Body of pancreas (tissue), 4 donors: Measurements from ENCODE around the gene LENG1. TPM values are rescaled to one million over a fixed set of nuclear protein-coding genes. Genes with fewer than 3 reads are reported as not detected.

Experiments
- ATAC-seq: fragments of 150-250 bp; one replicate; pipeline ENCODE4 v1.9.1; 2016
- DNase-seq, 4 donors: peaks; one replicate each; pipeline ENCODE4 v3.0.0-alpha.2; 2019
- H3K27ac ChIP-seq, 4 donors: fragments of 200-600 bp; sonication (generic); 1 replicate in 3 of 4; 2 replicates in 1 of 4; pipeline versions ENCODE4 v1.5.1 to v1.6.1; 2016 to 2019; ENCODE audit warnings: mild to moderate bottlenecking in 1 of 4, mixed read lengths in 1 of 4, moderate library complexity in 1 of 4
- H3K27me3 ChIP-seq, 2 donors: fragments of 200-600 bp; sonication (generic); one replicate each; pipeline ENCODE4 v1.6.0; 2016; ENCODE audit warnings: mild to moderate bottlenecking in 1 of 2
- H3K36me3 ChIP-seq, 2 donors: fragments of 200-600 bp; sonication (generic); replicated peaks in 1 of 2; 2 replicates each; pipeline ENCODE4 v1.5.1; 2016; ENCODE audit warnings: low read depth in 2 of 2; ENCODE audit not compliant: insufficient read depth in 1 of 2
- H3K4me1 ChIP-seq: fragments of 200-600 bp; sonication (generic); one replicate; pipeline ENCODE4 v1.6.0; 2016
- H3K4me3 ChIP-seq, 2 donors: fragments of 200-600 bp; sonication (generic); 1 replicate in 1 of 2; 2 replicates in 1 of 2; pipeline ENCODE4 v1.5.1; 2016 to 2019
- H3K9me3 ChIP-seq, 3 donors: fragments of 200-600 bp; sonication (generic); 1 replicate in 2 of 3; 2 replicates in 1 of 3; pipeline ENCODE4 v1.5.1; 2016
- POLR2A ChIP-seq, 3 donors: fragments of 450-650 bp; IDR thresholded peaks; one replicate each; pipeline ENCODE4 v1.6.1; 2016; ENCODE audit warnings: antibody characterized with exemption in 3 of 3, mild to moderate bottlenecking in 2 of 3
- WGBS, 2 donors: methylation state at CpG; one replicate each; pipeline ENCODE4 v1.1.5; 2017; 5-methylcytosine and 5-hydroxymethylcytosine counted together
- intact Hi-C: fragments of 100-400 bp; cut with DNase I; formaldehyde crosslinking; loops from one replicate; pipeline ENCODE4 v1.15.1; 2023
- total RNA-seq, 2 donors: library from RNA; depleted of rRNA; stranded (reverse); fragments of >200 nt; gene quantifications; one replicate each; pipeline ENCODE4 v1.1.0, GENCODE V29; 2016
- TF ChIP-seq, protein P1 (sequence below), 7 experiments: fragments of 450-650 bp in 4 of 7; fragments of 200-600 bp in 3 of 7; sonication (generic) in 3 of 7; IDR thresholded peaks; one replicate each; pipeline ENCODE4 v1.5.1; 2016 to 2019; ENCODE audit warnings: antibody characterized with exemption in 7 of 7

The LENG1 gene
- total RNA-seq, 2 donors from 2014 or later = 4.0 to 9.6 TPM

DNA sequence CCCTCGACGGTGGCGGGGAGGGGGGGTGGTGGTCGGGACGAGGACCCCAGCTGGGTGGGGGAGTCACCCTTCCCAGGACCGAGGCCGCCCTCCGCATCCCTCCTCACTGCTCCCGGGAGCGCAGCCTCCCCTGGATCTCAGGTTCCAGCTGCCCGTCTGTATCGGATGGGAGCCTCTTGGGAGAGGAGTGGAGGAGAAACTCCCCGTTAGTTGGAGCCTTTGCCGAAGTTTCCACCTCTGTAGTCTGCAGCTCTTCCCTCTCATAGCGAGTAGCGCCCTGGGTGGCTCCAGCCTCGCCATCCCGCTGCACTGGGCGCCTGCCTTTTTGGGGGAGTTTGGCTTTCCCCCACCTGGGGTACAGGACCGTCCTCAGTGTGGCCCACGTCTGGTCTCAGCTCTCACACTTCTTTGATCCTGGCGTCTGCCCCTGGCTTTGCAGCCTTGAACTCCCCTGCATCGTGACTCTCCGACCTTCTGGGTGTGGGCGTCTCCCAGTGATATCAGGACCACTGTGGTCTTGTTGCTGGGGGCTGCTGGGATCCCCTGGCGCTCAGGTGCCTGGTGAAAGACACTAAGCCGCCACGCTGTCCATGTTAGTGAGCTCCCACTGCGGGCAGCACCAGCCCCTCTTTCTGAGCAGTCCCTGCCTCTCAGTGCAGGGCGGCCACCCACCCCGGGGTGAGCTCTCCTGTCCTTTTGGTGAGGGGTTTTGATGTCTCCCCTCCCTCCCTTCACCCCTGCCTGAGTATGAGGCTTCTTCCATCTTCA is 20.8 kb downstream of the LENG1 start:
- intact Hi-C loops = no loop called here
- peak overlapping the region; percentile 95 to 99 for H3K4me3 ChIP-seq
- no peak for ATAC-seq
- WGBS, 2 donors = 21% methylated on average over 13 to 31 of the region's 31 CpGs
- no peak for DNase-seq
- TF ChIP-seq, protein P1, sequence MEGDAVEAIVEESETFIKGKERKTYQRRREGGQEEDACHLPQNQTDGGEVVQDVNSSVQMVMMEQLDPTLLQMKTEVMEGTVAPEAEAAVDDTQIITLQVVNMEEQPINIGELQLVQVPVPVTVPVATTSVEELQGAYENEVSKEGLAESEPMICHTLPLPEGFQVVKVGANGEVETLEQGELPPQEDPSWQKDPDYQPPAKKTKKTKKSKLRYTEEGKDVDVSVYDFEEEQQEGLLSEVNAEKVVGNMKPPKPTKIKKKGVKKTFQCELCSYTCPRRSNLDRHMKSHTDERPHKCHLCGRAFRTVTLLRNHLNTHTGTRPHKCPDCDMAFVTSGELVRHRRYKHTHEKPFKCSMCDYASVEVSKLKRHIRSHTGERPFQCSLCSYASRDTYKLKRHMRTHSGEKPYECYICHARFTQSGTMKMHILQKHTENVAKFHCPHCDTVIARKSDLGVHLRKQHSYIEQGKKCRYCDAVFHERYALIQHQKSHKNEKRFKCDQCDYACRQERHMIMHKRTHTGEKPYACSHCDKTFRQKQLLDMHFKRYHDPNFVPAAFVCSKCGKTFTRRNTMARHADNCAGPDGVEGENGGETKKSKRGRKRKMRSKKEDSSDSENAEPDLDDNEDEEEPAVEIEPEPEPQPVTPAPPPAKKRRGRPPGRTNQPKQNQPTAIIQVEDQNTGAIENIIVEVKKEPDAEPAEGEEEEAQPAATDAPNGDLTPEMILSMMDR (IDR thresholded peaks at IDR 0.05) = no peak
- TF ChIP-seq POLR2A (IDR thresholded peaks at IDR 0.05) = no peak
- no peaks in the 10 kb centered on the region for H3K27me3 ChIP-seq
- H3K9me3 ChIP-seq = no peaks in the 10 kb centered on the region
- H3K36me3 ChIP-seq = peaks cover 4 to 10% of the 10 kb centered on the region in 2 donors
- H3K4me1 ChIP-seq = peaks cover 55% of the 10 kb centered on the region
- peak overlapping the region; percentile 88 to 94 (median 92) for H3K27ac ChIP-seq

DNA sequence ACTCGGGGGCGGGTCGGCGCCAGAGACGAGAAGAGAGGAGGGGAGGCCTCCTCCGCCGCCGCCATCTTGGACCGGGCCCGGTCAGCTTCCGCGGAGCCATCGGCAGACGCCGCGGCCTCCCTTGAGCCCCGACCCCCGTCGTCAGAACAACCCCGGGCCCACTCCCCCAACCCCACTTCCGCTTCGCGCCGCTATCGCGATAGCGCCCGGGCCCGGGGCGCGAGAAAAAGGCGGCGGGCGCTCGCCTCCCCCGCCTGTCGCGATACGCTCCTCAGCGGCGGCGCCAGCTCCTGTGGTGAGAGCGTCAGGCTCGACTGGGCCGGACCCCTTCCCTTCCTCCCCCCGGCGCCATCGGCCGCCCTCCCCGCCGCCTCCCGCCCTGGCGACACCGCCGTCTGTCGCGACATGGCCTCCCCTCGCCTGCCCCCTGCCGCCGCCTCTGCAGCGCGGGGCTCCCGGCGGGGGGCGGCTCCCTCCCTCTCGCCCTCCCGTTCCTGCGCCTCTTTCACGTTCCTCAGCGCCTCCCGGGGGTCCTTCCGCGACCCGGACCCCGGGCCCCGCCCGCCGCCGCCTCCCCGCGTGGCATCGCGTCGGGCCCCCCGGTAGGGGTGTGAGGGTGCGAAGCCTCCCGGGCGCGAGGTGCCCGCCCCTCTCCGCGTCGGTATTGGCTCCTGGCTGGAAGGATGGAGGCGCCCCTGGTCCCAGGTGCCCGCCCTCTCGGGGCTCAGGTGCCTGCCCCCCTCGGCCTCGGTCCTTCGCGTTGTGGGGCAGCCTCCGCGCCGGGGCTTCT is 21.6 kb downstream of the LENG1 start, which contains the start of gene CNOT3:
TSS of gene CNOT3 (plus strand) at position 64 of the 790 bp plus-strand sequence. CDS start 5,217 bp downstream, outside the sequence.
- intact Hi-C loops = no loop called here
- no peak for ATAC-seq
- H3K4me3 ChIP-seq = peak within 1 kb of the TSS; percentile 95 to 99
- TF ChIP-seq POLR2A (IDR thresholded peaks at IDR 0.05) = peak; percentile 38 to 78 (median 62)
- TF ChIP-seq, protein P1 (IDR thresholded peaks at IDR 0.05) = peak in 1 of 7 experiments; percentile 12
- H3K27me3 ChIP-seq = no peaks in the 10 kb centered on the region
- peaks cover 55% of the 10 kb centered on the region for H3K4me1 ChIP-seq
- no peaks in the 10 kb centered on the region for H3K9me3 ChIP-seq
- peak within 1 kb of the TSS; percentile 88 to 94 (median 92) for H3K27ac ChIP-seq
- peak in 2 of 4 donors; percentile 35 to 42 for DNase-seq
- WGBS, 2 donors = 0% methylated on average over 1 to 57 of the region's 103 CpGs
- H3K36me3 ChIP-seq = peaks cover 0 to 2% of the 10 kb centered on the region in 2 donors

GRCh38 chr19:54136864-54137698 is 22.4 kb downstream of the LENG1 start:
- H3K36me3 ChIP-seq = no peaks in the 10 kb centered on the region
- peak; percentile 99 to 100 (median 99) for DNase-seq
- intact Hi-C loops = no loop called here
- H3K9me3 ChIP-seq = no peaks in the 10 kb centered on the region
- peaks cover 55% of the 10 kb centered on the region for H3K4me1 ChIP-seq
- 0% methylated on average over 25 to 45 of the region's 46 CpGs for WGBS, 2 donors
- H3K27me3 ChIP-seq = no peaks in the 10 kb centered on the region
- peak overlapping the region; percentile 57 to 94 (median 90) for H3K27ac ChIP-seq
- TF ChIP-seq POLR2A (IDR thresholded peaks at IDR 0.05) = peak; percentile 81 to 95 (median 95)
- TF ChIP-seq, protein P1 (IDR thresholded peaks at IDR 0.05) = no peak
- H3K4me3 ChIP-seq = peak overlapping the region; percentile 95 to 99
- ATAC-seq = peak; percentile 87

DNA sequence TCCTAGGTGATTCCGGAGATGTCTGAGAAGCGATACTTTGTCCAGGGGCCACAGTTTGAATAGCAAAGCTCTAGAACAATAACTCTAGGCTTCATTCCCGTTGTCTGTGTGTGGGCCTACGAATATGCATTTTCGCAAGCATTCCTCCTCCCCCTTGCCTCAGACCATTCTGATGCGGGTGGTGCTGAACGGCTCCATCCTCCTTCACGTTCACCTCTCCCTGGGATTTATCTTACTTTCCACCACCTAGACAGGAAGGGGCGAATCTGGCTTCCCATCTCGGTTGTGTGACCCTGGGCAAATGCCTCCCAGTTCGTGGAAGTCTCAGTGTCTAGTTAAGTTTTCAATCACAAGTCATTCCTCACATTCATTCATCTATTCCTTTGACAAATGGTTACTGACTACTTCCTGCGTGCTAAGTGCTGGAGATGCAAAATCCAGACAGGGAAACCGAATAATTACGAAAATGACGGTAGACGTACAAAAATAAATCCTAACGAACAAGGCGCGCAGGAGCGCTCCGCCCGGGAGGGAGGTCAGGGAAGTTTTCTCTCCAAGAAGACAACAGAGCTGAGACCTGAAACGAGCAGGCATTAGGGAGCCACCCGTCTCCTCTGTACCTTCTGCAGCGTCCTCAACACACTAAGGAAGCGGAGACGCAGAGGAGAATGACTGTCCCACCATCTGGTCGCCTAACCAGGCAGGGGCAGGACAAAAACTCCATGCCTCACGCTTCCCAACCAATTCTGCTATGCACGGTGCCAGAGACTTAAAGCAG is 23.2 kb downstream of the LENG1 start:
- Histone ChIP-seq H3K4me1 (peaks cover 50% of the 10 kb centered on the region), H3K27me3 (no peaks in the 10 kb centered on the region), H3K36me3 (peaks cover 0 to 2% of the 10 kb centered on the region in 2 donors), H3K27ac (peak overlapping the region; percentile 9 to 80 (median 60)), H3K9me3 (no peaks in the 10 kb centered on the region), H3K4me3 (peak overlapping the region; percentile 8 to 37)
- 2 to 3% methylated on average over 27 to 30 of the region's 30 CpGs for whole genome bisulfite sequencing, 2 donors
- ATAC-seq (no peak), DNase-seq (no peak)
- TF ChIP-seq, protein P1 (IDR thresholded peaks at IDR 0.05) = no peak
- no peak for TF ChIP-seq POLR2A (IDR thresholded peaks at IDR 0.05)
- intact Hi-C loops = no loop called here
